ENCODE data around the gene ACBD6. TPM values are rescaled to one million over a fixed set of nuclear protein-coding genes. Genes with fewer than 3 reads are reported as not detected.

The ACBD6 gene
- total RNA-seq, 4 donors from 2014 or later, result 31.3 to 43.1 (median 36.9) TPM

GRCh38 chr1:180288940-180289339, 213.4 kb downstream of the ACBD6 start:
- H3K4me3 ChIP-seq (ENCODE audit: low read depth, poor library complexity, severe bottlenecking), result no peak overlapping the region
- intact Hi-C loops (cut with DNase I; ENCODE audit: low total_unique reads), result no loop called here
- WGBS, 2 donors, result 84 to 87% methylated on average over 1 of the region's 1 CpG
- TF ChIP-seq CTCF (IDR thresholded peaks at IDR 0.05) (no peak), POLR2A (IDR thresholded peaks at IDR 0.05) (no peak)
- no peak for DNase-seq (ENCODE audit: low spot score in 2 of 2)

- intact Hi-C loops (cut with DNase I; ENCODE audit: low total_unique reads), result no loop called here
- H3K4me3 ChIP-seq (ENCODE audit: low read depth, poor library complexity, severe bottlenecking), result no peak overlapping the region
- TF ChIP-seq CTCF (IDR thresholded peaks at IDR 0.05), result no peak
- no peak for TF ChIP-seq POLR2A (IDR thresholded peaks at IDR 0.05)
- DNase-seq (ENCODE audit: low spot score in 2 of 2), result no peak
- WGBS, 2 donors, result 73% methylated on average over 3 of the region's 3 CpGs
These were observed 214.2 kb downstream of the ACBD6 start for GRCh38 chr1:180287988-180288705.

GRCh38 chr1:180286417-180286816, 216.0 kb downstream of the ACBD6 start:
- intact Hi-C loops (cut with DNase I; ENCODE audit: low total_unique reads), result no loop called here
- DNase-seq (ENCODE audit: low spot score in 2 of 2), result no peak
- TF ChIP-seq CTCF (IDR thresholded peaks at IDR 0.05) (no peak), POLR2A (IDR thresholded peaks at IDR 0.05) (no peak)
- no peak overlapping the region for H3K4me3 ChIP-seq (ENCODE audit: low read depth, poor library complexity, severe bottlenecking)

GRCh38 chr1:180283098-180283497, 219.3 kb downstream of the ACBD6 start:
- H3K4me3 ChIP-seq (ENCODE audit: low read depth, poor library complexity, severe bottlenecking), result no peak overlapping the region
- TF ChIP-seq POLR2A (IDR thresholded peaks at IDR 0.05), result no peak
- TF ChIP-seq CTCF (IDR thresholded peaks at IDR 0.05), result no peak
- DNase-seq (ENCODE audit: low spot score in 2 of 2), result no peak
- 94 to 96% methylated on average over 4 of the region's 4 CpGs for WGBS, 2 donors
- intact Hi-C loops (cut with DNase I; ENCODE audit: low total_unique reads), result no loop called here

- DNase-seq (ENCODE audit: low spot score in 2 of 2), result no peak
- 81% methylated on average over 5 of the region's 5 CpGs for WGBS, 2 donors
- intact Hi-C loops (cut with DNase I; ENCODE audit: low total_unique reads), result no loop called here
- no peak overlapping the region for H3K4me3 ChIP-seq (ENCODE audit: low read depth, poor library complexity, severe bottlenecking)
- TF ChIP-seq POLR2A (IDR thresholded peaks at IDR 0.05) (no peak), CTCF (IDR thresholded peaks at IDR 0.05) (no peak)
These were observed 219.9 kb downstream of the ACBD6 start for GRCh38 chr1:180282401-180283044.

All from lower leg skin (tissue), 4 donors.